NCI-H2227 treated with DMSO at 0.1 percent for 48 hours (cell line): Measurements from ENCODE around the gene UGT1A4.

Experiments
- DNase-seq: peaks from one replicate; lab custom pipeline; 2025; lab: John Stamatoyannopoulos, UW

UGT1A4 gene

GRCh38 chr2:233718552-233718951 is at the start of gene UGT1A4:
TSS of gene UGT1A4 (plus strand) at chr2:233718736. CDS start at chr2:233718821, 85 bp downstream.
- no peak for DNase-seq

- no peak for DNase-seq
Measured at GRCh38 chr2:233671290-233672161, 47.0 kb upstream of the UGT1A4 start, which contains the start of gene UGT1A9. TSS of gene UGT1A9 (plus strand) at chr2:233671898. CDS start at chr2:233671935, 37 bp downstream.

GRCh38 chr2:233672886-233673285 is 45.6 kb upstream of the UGT1A4 start:
- DNase-seq: no peak

GRCh38 chr2:233673896-233674295 is 44.6 kb upstream of the UGT1A4 start:
- no peak for DNase-seq

- no peak for DNase-seq
Measured at GRCh38 chr2:233674314-233674713, 44.2 kb upstream of the UGT1A4 start.

- DNase-seq: no peak
Measured at GRCh38 chr2:233674995-233675394, 43.5 kb upstream of the UGT1A4 start.

GRCh38 chr2:233676046-233676445 is 42.5 kb upstream of the UGT1A4 start:
- no peak for DNase-seq

- no peak for DNase-seq
Measured at GRCh38 chr2:233679196-233679595, 39.3 kb upstream of the UGT1A4 start.

- DNase-seq: no peak
Measured at GRCh38 chr2:233680361-233681045, 38.0 kb upstream of the UGT1A4 start.

- no peak for DNase-seq
Measured at GRCh38 chr2:233681521-233682099, 36.9 kb upstream of the UGT1A4 start, which contains the start of gene UGT1A7. TSS of gene UGT1A7 (plus strand) at chr2:233681901. CDS start at chr2:233681938, 37 bp downstream.

- DNase-seq: no peak
Measured at GRCh38 chr2:233684640-233685039, 33.9 kb upstream of the UGT1A4 start.

GRCh38 chr2:233686928-233687327 is 31.6 kb upstream of the UGT1A4 start:
- no peak for DNase-seq

GRCh38 chr2:233688341-233688740 is 30.2 kb upstream of the UGT1A4 start:
- DNase-seq: no peak

- DNase-seq: no peak
Measured at GRCh38 chr2:233689031-233689430, 29.5 kb upstream of the UGT1A4 start.

- DNase-seq: no peak
Measured at GRCh38 chr2:233689501-233689900, 29.0 kb upstream of the UGT1A4 start.

GRCh38 chr2:233690444-233690843 is 28.1 kb upstream of the UGT1A4 start:
- no peak for DNase-seq

- no peak for DNase-seq
Measured at GRCh38 chr2:233691443-233692433, 26.8 kb upstream of the UGT1A4 start.

- DNase-seq: no peak
Measured at GRCh38 chr2:233692648-233693047, 25.9 kb upstream of the UGT1A4 start, which contains the start of gene UGT1A6. TSS of gene UGT1A6 (plus strand) at chr2:233692890. CDS start at chr2:233693005, 115 bp downstream.

- no peak for DNase-seq
Measured at GRCh38 chr2:233693963-233694362, 24.6 kb upstream of the UGT1A4 start.

GRCh38 chr2:233698740-233699139 is 19.8 kb upstream of the UGT1A4 start:
- no peak for DNase-seq

GRCh38 chr2:233699424-233700027 is 19.0 kb upstream of the UGT1A4 start:
- DNase-seq: no peak
